Left ventricle myocardium inferior (tissue), 1 donor: ENCODE measurements around the gene SAMD7. TPM values are rescaled to one million over a fixed set of nuclear protein-coding genes. Genes with fewer than 3 reads are reported as not detected.

ENCODE experiments used
- DNase-seq: peaks from one replicate; pipeline ENCODE4 v3.0.0-alpha.2; 2020
- H3K27ac ChIP-seq: fragments of 200-600 bp; replicated peaks from 2 replicates; pipeline ENCODE4 v1.8.0; 2021
- H3K27me3 ChIP-seq: fragments of 200-600 bp; 2 replicates; pipeline ENCODE4 v1.8.0; 2021; ENCODE audit warnings: low read depth
- H3K36me3 ChIP-seq: fragments of 200-600 bp; 2 replicates; pipeline ENCODE4 v1.8.0; 2021
- H3K4me1 ChIP-seq: fragments of 200-600 bp; 2 replicates; pipeline ENCODE4 v1.8.0; 2021
- H3K4me3 ChIP-seq: fragments of 200-600 bp; 2 replicates; pipeline ENCODE4 v1.8.0; 2021; ENCODE audit warnings: mild to moderate bottlenecking, moderate library complexity
- H3K9me3 ChIP-seq: fragments of 200-600 bp; replicated peaks from 2 replicates; pipeline ENCODE4 v1.8.0; 2021
- CTCF ChIP-seq: fragments of 200-600 bp; IDR thresholded peaks from 2 replicates; pipeline ENCODE4 v1.8.0; 2021; ENCODE audit warnings: antibody characterized with exemption, mild to moderate bottlenecking, borderline replicate concordance
- intact Hi-C: fragments of 100-400 bp; cut with micrococcal nuclease; formaldehyde crosslinking; loops from one replicate; pipeline ENCODE4 v1.11.0; 2022
- total RNA-seq: library from RNA; stranded (reverse); fragmentation: NEBNext Ultra II Directional; extraction: Animal tissue kit (Norgen Biotek cat#: 25700); gene quantifications from one replicate; pipeline ENCODE4 v1.2.1, GENCODE V29; 2021
- donor health status: DM: no; HTN: yes; CAD: no; lungs with severe emphysema.

The SAMD7 gene
- total RNA-seq, 1 donor from 2014 or later, result not detected

- H3K4me3 ChIP-seq, result no peak overlapping the region
- TF ChIP-seq CTCF, result no peak
- intact Hi-C loops, result no loop called here
- no peaks in the 10 kb centered on the region for H3K9me3 ChIP-seq
- no peaks in the 10 kb centered on the region for H3K36me3 ChIP-seq
- no peak overlapping the region for H3K27ac ChIP-seq
- no peak for DNase-seq
- H3K27me3 ChIP-seq, result no peaks in the 10 kb centered on the region
- no peaks in the 10 kb centered on the region for H3K4me1 ChIP-seq
Measured at GRCh38 chr3:169879845-169880575, 31.4 kb upstream of the SAMD7 start.

- Histone ChIP-seq H3K4me3 (no peak overlapping the region), H3K36me3 (no peaks in the 10 kb centered on the region), H3K9me3 (no peaks in the 10 kb centered on the region), H3K27me3 (no peaks in the 10 kb centered on the region), H3K27ac (no peak overlapping the region), H3K4me1 (no peaks in the 10 kb centered on the region)
- no peak for DNase-seq
- intact Hi-C loops, result no loop called here
- TF ChIP-seq CTCF, result no peak
Measured at GRCh38 chr3:169880576-169881250, 30.7 kb upstream of the SAMD7 start.

GRCh38 chr3:169886671-169887070 lies 24.7 kb upstream of the SAMD7 start:
- peaks cover 12% of the 10 kb centered on the region for H3K4me1 ChIP-seq
- no peak overlapping the region for H3K27ac ChIP-seq

GRCh38 chr3:169891886-169892285 lies 19.5 kb upstream of the SAMD7 start:
- Histone ChIP-seq H3K9me3 (no peaks in the 10 kb centered on the region), H3K27me3 (no peaks in the 10 kb centered on the region), H3K4me1 (peaks cover 3% of the 10 kb centered on the region), H3K36me3 (no peaks in the 10 kb centered on the region), H3K4me3 (no peak overlapping the region), H3K27ac (no peak overlapping the region)
- no peak for TF ChIP-seq CTCF
- DNase-seq, result no peak
- intact Hi-C loops, result no loop called here

More at GRCh38 chr3:169886671-169887070, 24.7 kb upstream of the SAMD7 start:
- no peak for TF ChIP-seq CTCF
- no peaks in the 10 kb centered on the region for H3K36me3 ChIP-seq
- H3K9me3 ChIP-seq, result no peaks in the 10 kb centered on the region
- DNase-seq, result peak; percentile 77
- intact Hi-C loops, result no loop called here
- no peaks in the 10 kb centered on the region for H3K27me3 ChIP-seq
- H3K4me3 ChIP-seq, result no peak overlapping the region

- Histone ChIP-seq H3K9me3 (no peaks in the 10 kb centered on the region), H3K27me3 (no peaks in the 10 kb centered on the region), H3K4me3 (no peak overlapping the region), H3K27ac (no peak overlapping the region), H3K4me1 (no peaks in the 10 kb centered on the region), H3K36me3 (no peaks in the 10 kb centered on the region)
- DNase-seq, result no peak
- no peak for TF ChIP-seq CTCF
- intact Hi-C loops, result no loop called here
Measured at GRCh38 chr3:169894110-169894509, 17.3 kb upstream of the SAMD7 start.
